Measurements from ENCODE around the gene EIF4G3.

The EIF4G3 gene

GRCh38 chr1:20997602-20998224 lies 179.0 kb downstream of the EIF4G3 start:
- DNase-seq (ENCODE audit: low read depth) = no peak
- no peak overlapping the region for H3K4me3 ChIP-seq (ENCODE audit: low read depth, low read length)
- TF ChIP-seq CTCF (conservative IDR thresholded peaks at IDR 0.05; ENCODE audit: low read depth, low read length) = no peak

- H3K4me3 ChIP-seq (ENCODE audit: low read depth, low read length) = no peak overlapping the region
- no peak for DNase-seq (ENCODE audit: low read depth)
- no peak for TF ChIP-seq CTCF (conservative IDR thresholded peaks at IDR 0.05; ENCODE audit: low read depth, low read length)
Observed at GRCh38 chr1:20996554-20996953, 180.1 kb downstream of the EIF4G3 start.

GRCh38 chr1:20993716-20994575 lies 182.8 kb downstream of the EIF4G3 start:
- no peak for DNase-seq (ENCODE audit: low read depth)
- H3K4me3 ChIP-seq (ENCODE audit: low read depth, low read length) = no peak overlapping the region
- TF ChIP-seq CTCF (conservative IDR thresholded peaks at IDR 0.05; ENCODE audit: low read depth, low read length) = no peak

- DNase-seq (ENCODE audit: low read depth) = peak; percentile 52
- TF ChIP-seq CTCF (conservative IDR thresholded peaks at IDR 0.05; ENCODE audit: low read depth, low read length) = no peak
- H3K4me3 ChIP-seq (ENCODE audit: low read depth, low read length) = no peak overlapping the region
Observed at GRCh38 chr1:20992322-20993056, 184.2 kb downstream of the EIF4G3 start.

GRCh38 chr1:20988943-20989342 lies 187.8 kb downstream of the EIF4G3 start:
- no peak for DNase-seq (ENCODE audit: low read depth)
- no peak for TF ChIP-seq CTCF (conservative IDR thresholded peaks at IDR 0.05; ENCODE audit: low read depth, low read length)
- no peak overlapping the region for H3K4me3 ChIP-seq (ENCODE audit: low read depth, low read length)

GRCh38 chr1:20987831-20988825 lies 188.6 kb downstream of the EIF4G3 start:
- no peak for TF ChIP-seq CTCF (conservative IDR thresholded peaks at IDR 0.05; ENCODE audit: low read depth, low read length)
- H3K4me3 ChIP-seq (ENCODE audit: low read depth, low read length) = no peak overlapping the region
- peak; percentile 64 for DNase-seq (ENCODE audit: low read depth)
